Natural killer cell (primary cell): ENCODE results near the gene TMTC2. TPM values are rescaled to one million over a fixed set of nuclear protein-coding genes. Genes with fewer than 3 reads are reported as not detected.

ENCODE experiments used
- ATAC-seq, 3 donors: fragments of 150-1000 bp in 2 of 3; fragments of 200-7000 bp in 1 of 3; cut with Tn5 transposase; 1 replicate in 1 of 3; 2 replicates in 2 of 3; pipeline ENCODE4 v1.10.0; 2021; ENCODE audit warnings: mild to moderate bottlenecking in 2 of 3, moderate library complexity in 2 of 3
- DNase-seq, 2 donors: peaks; one replicate each; pipeline versions ENCODE4 v3.0.0 to v3.0.0-alpha.2; 2013 to 2021; ENCODE audit warnings: mixed read lengths in 1 of 2
- H3K27ac ChIP-seq: one replicate; pipeline ENCODE4 v1.5.1; 2013; ENCODE audit warnings: mild to moderate bottlenecking, low read length
- H3K27me3 ChIP-seq: one replicate; pipeline ENCODE4 v1.6.1; 2013; ENCODE audit warnings: low read length; ENCODE audit not compliant: control insufficient read depth, insufficient read depth
- H3K36me3 ChIP-seq: one replicate; pipeline ENCODE4 v1.6.1; 2013; ENCODE audit warnings: low read length; ENCODE audit not compliant: control insufficient read depth, insufficient read depth
- H3K4me1 ChIP-seq: one replicate; pipeline ENCODE4 v1.6.1; 2013; ENCODE audit warnings: low read length; ENCODE audit not compliant: control insufficient read depth, insufficient read depth
- H3K4me3 ChIP-seq: one replicate; pipeline ENCODE4 v1.5.1; 2013; ENCODE audit warnings: low read length
- H3K9me3 ChIP-seq: one replicate; pipeline ENCODE4 v1.6.1; 2013; ENCODE audit warnings: low read length; ENCODE audit not compliant: control insufficient read depth, insufficient read depth
- H3K27ac Mint-ChIP-seq, 2 donors: one replicate each; pipeline ENCODE4 v1.8.0; 2022; ENCODE audit warnings: mild to moderate bottlenecking in 2 of 2, mixed read lengths in 2 of 2, moderate library complexity in 1 of 2
- H3K27me3 Mint-ChIP-seq, 2 donors: one replicate each; pipeline ENCODE4 v1.8.0; 2022; ENCODE audit warnings: low read depth in 2 of 2, mixed read lengths in 2 of 2
- H3K36me3 Mint-ChIP-seq: one replicate; pipeline ENCODE4 v1.8.0; 2022; ENCODE audit warnings: mixed read lengths
- H3K4me1 Mint-ChIP-seq, 2 donors: one replicate each; pipeline ENCODE4 v1.8.0; 2022; ENCODE audit warnings: mixed read lengths in 2 of 2
- H3K4me3 Mint-ChIP-seq: one replicate; pipeline ENCODE4 v1.8.0; 2022; ENCODE audit warnings: mild to moderate bottlenecking, moderate library complexity, mixed read lengths
- H3K9me3 Mint-ChIP-seq, 2 donors: one replicate each; pipeline ENCODE4 v1.8.0; 2022; ENCODE audit warnings: mixed read lengths in 2 of 2
- CTCF ChIP-seq: fragments of 200-600 bp; IDR thresholded peaks from one replicate; pipeline ENCODE4 v1.8.0; 2022; ENCODE audit warnings: antibody characterized with exemption
- WGBS: methylation state at CpG from one replicate; pipeline ENCODE4 v1.1.7; 2013; ENCODE audit warnings: missing lambda C conversion rate; ENCODE audit not compliant: insufficient coverage; 5-methylcytosine and 5-hydroxymethylcytosine counted together
- intact Hi-C: fragments of 100-400 bp; cut with micrococcal nuclease; formaldehyde crosslinking; loops from one replicate; pipeline ENCODE4 v1.14.2; 2022
- total RNA-seq, 4 donors: library from RNA; stranded (reverse); fragments of 120-200 nt in 1 of 4; gene quantifications; one replicate each; pipeline versions ENCODE4 v1.2.3 to v1.2.4, GENCODE V29; 2013 to 2022

Gene TMTC2
- total RNA-seq, 3 donors from 2014 or later (not counting 1 experiment from before 2014, with no cell fraction given) = 1.4 to 2.3 (median 1.6) TPM

- Mint-ChIP-seq H3K4me3 (no peak overlapping the region), H3K9me3 (peaks cover 2 to 3% of the 10 kb centered on the region in 2 donors), H3K36me3 (no peaks in the 10 kb centered on the region), H3K27ac (no peak overlapping the region), H3K4me1 (no peaks in the 10 kb centered on the region), H3K27me3 (no peaks in the 10 kb centered on the region)
- H3K27ac ChIP-seq = no peak overlapping the region
- H3K4me3 ChIP-seq = no peak overlapping the region
- H3K9me3 ChIP-seq = no peaks in the 10 kb centered on the region
- no peak for DNase-seq
- TF ChIP-seq CTCF = no peak
- H3K27me3 ChIP-seq = no peaks in the 10 kb centered on the region
- no peaks in the 10 kb centered on the region for H3K4me1 ChIP-seq
- no peaks in the 10 kb centered on the region for H3K36me3 ChIP-seq
- intact Hi-C loops = no loop called here
- 100% methylated on average over 1 of the region's 2 CpGs for WGBS
- ATAC-seq = no peak
Observed at GRCh38 chr12:82886671-82887340, 200.1 kb downstream of the TMTC2 start.

GRCh38 chr12:82893896-82894295 is 207.2 kb downstream of the TMTC2 start:
- Mint-ChIP-seq H3K4me1 (no peaks in the 10 kb centered on the region), H3K9me3 (peaks cover 9 to 10% of the 10 kb centered on the region in 2 donors), H3K36me3 (no peaks in the 10 kb centered on the region), H3K4me3 (no peak overlapping the region), H3K27me3 (no peaks in the 10 kb centered on the region), H3K27ac (no peak overlapping the region)
- intact Hi-C loops = no loop called here
- Histone ChIP-seq H3K27ac (no peak overlapping the region), H3K4me3 (no peak overlapping the region), H3K4me1 (no peaks in the 10 kb centered on the region), H3K9me3 (no peaks in the 10 kb centered on the region), H3K27me3 (no peaks in the 10 kb centered on the region), H3K36me3 (no peaks in the 10 kb centered on the region)
- DNase-seq (no peak), ATAC-seq (no peak)
- no peak for TF ChIP-seq CTCF
- WGBS = 56% methylated on average over 5 of the region's 5 CpGs

GRCh38 chr12:82896277-82896676 is 209.6 kb downstream of the TMTC2 start:
- no peak overlapping the region for H3K27ac ChIP-seq
- no peaks in the 10 kb centered on the region for H3K27me3 ChIP-seq
- ATAC-seq (no peak), DNase-seq (no peak)
- Mint-ChIP-seq H3K27me3 (no peaks in the 10 kb centered on the region), H3K9me3 (peaks cover 9 to 10% of the 10 kb centered on the region in 2 donors), H3K4me3 (no peak overlapping the region), H3K36me3 (no peaks in the 10 kb centered on the region), H3K27ac (no peak overlapping the region), H3K4me1 (no peaks in the 10 kb centered on the region)
- no peak overlapping the region for H3K4me3 ChIP-seq
- H3K9me3 ChIP-seq = no peaks in the 10 kb centered on the region
- no peaks in the 10 kb centered on the region for H3K36me3 ChIP-seq
- intact Hi-C loops = no loop called here
- 89% methylated on average over 6 of the region's 7 CpGs for WGBS
- TF ChIP-seq CTCF = no peak
- no peaks in the 10 kb centered on the region for H3K4me1 ChIP-seq

GRCh38 chr12:82896979-82897378 is 210.3 kb downstream of the TMTC2 start:
- Mint-ChIP-seq H3K9me3 (peaks cover 9 to 10% of the 10 kb centered on the region in 2 donors), H3K4me3 (no peak overlapping the region), H3K4me1 (no peaks in the 10 kb centered on the region), H3K27me3 (no peaks in the 10 kb centered on the region), H3K27ac (no peak overlapping the region), H3K36me3 (no peaks in the 10 kb centered on the region)
- Histone ChIP-seq H3K4me1 (no peaks in the 10 kb centered on the region), H3K9me3 (no peaks in the 10 kb centered on the region), H3K36me3 (no peaks in the 10 kb centered on the region), H3K4me3 (no peak overlapping the region), H3K27ac (no peak overlapping the region), H3K27me3 (no peaks in the 10 kb centered on the region)
- ATAC-seq (no peak), DNase-seq (no peak)
- TF ChIP-seq CTCF = no peak
- intact Hi-C loops = no loop called here
- WGBS = 90% methylated on average over 2 of the region's 3 CpGs
